IMR-90 (cell line): ENCODE measurements around the gene NPNT. TPM values are rescaled to one million over a fixed set of nuclear protein-coding genes. Genes with fewer than 3 reads are reported as not detected.

Experiments used
- ATAC-seq: fragments of 200-7000 bp; cut with Tn5 transposase; 2 replicates; pipeline ENCODE4 v1.9.1; 2020; ENCODE audit warnings: low read depth, mild to moderate bottlenecking, moderate library complexity
- BruUV-seq: library from RNA; stranded (reverse); fragments of 400-500 nt; replicated peaks from 2 replicates; lab custom pipeline; 2021; lab: Mats Ljungman, UMichigan
- CTCF ChIA-PET: fragments of 300-600 bp; formaldehyde crosslinking; extraction: SDS; loops from one replicate; lab custom pipeline; 2021; ENCODE audit warnings: antibody characterized with exemption; lab: Yijun Ruan, JAX
- POLR2A ChIA-PET: fragments of 300-600 bp; sonication (Branson Sonifier 250); formaldehyde crosslinking; loops from one replicate; lab custom pipeline; 2022; ENCODE audit warnings: antibody characterized with exemption; ENCODE audit not compliant: unreplicated experiment; lab: Charles Lee
- DNase-seq: peaks from one replicate; pipeline ENCODE4 v3.0.0; 2013
- H2AFZ ChIP-seq: replicated peaks from 2 replicates; pipeline ENCODE3; 2013; ENCODE audit warnings: low read length, mild to moderate bottlenecking; ENCODE audit not compliant: poor library complexity
- H2AK5ac ChIP-seq: 2 replicates; pipeline ENCODE4 v1.6.1; 2013; ENCODE audit warnings: low read depth, low read length, inconsistent platforms
- H2AK9ac ChIP-seq: replicated peaks from 2 replicates; pipeline ENCODE3; 2013; ENCODE audit warnings: mild to moderate bottlenecking, low read depth, low read length, moderate library complexity; ENCODE audit not compliant: poor library complexity
- H2BK120ac ChIP-seq: 2 replicates; pipeline ENCODE4 v1.6.1; 2013; ENCODE audit warnings: low read depth, low read length, inconsistent platforms
- H2BK15ac ChIP-seq: 3 replicates; pipeline ENCODE4 v1.6.1; 2013; ENCODE audit warnings: low read depth, low read length, inconsistent platforms
- H2BK20ac ChIP-seq: 2 replicates; pipeline ENCODE4 v1.6.1; 2013; ENCODE audit warnings: low read depth, mild to moderate bottlenecking, inconsistent platforms, low read length, moderate library complexity
- H2BK5ac ChIP-seq: 2 replicates; pipeline ENCODE4 v1.6.1; 2013; ENCODE audit warnings: mild to moderate bottlenecking, low read depth, low read length, inconsistent platforms; ENCODE audit not compliant: poor library complexity, severe bottlenecking
- H3K14ac ChIP-seq: replicated peaks from 2 replicates; pipeline ENCODE4 v1.6.1; 2013; ENCODE audit warnings: low read depth, low read length, inconsistent platforms
- H3K18ac ChIP-seq: 2 replicates; pipeline ENCODE4 v1.6.1; 2013; ENCODE audit warnings: low read depth, low read length, control low read depth
- H3K23ac ChIP-seq: 2 replicates; pipeline ENCODE4 v1.6.1; 2013; ENCODE audit warnings: low read depth, low read length, inconsistent platforms
- H3K27ac ChIP-seq: 2 replicates; pipeline ENCODE4 v1.5.1; 2013; ENCODE audit warnings: mild to moderate bottlenecking, control low read depth, low read length; ENCODE audit not compliant: insufficient read depth
- H3K27me3 ChIP-seq: 2 replicates; pipeline ENCODE4 v1.6.1; 2013; ENCODE audit warnings: low read length; ENCODE audit not compliant: control insufficient read depth, insufficient read depth
- H3K36me3 ChIP-seq: 2 replicates; pipeline ENCODE4 v1.6.1; 2013; ENCODE audit warnings: low read length, mixed read lengths; ENCODE audit not compliant: control insufficient read depth, insufficient read depth
- H3K4ac ChIP-seq: 2 replicates; pipeline ENCODE4 v1.6.1; 2013; ENCODE audit warnings: low read depth, low read length, inconsistent platforms
- H3K4me1 ChIP-seq: 2 replicates; pipeline ENCODE4 v1.6.1; 2013; ENCODE audit warnings: low read length, mixed read lengths; ENCODE audit not compliant: control insufficient read depth, insufficient read depth
- H3K4me2 ChIP-seq: 2 replicates; pipeline ENCODE4 v1.6.1; 2013; ENCODE audit warnings: low read depth, mild to moderate bottlenecking, control low read depth, low read length, moderate library complexity
- H3K4me3 ChIP-seq: 2 replicates; pipeline ENCODE4 v1.5.1; 2013; ENCODE audit warnings: low read depth, mild to moderate bottlenecking, control low read depth, low read length, moderate library complexity; ENCODE audit not compliant: insufficient read depth
- H3K56ac ChIP-seq: 2 replicates; pipeline ENCODE4 v1.6.1; 2013; ENCODE audit warnings: low read length, inconsistent platforms; ENCODE audit not compliant: insufficient read depth; ENCODE audit errors: extremely low read depth
- H3K79me1 ChIP-seq, 2 experiments: 2 replicates each; pipeline ENCODE4 v1.6.1; 2013; ENCODE audit warnings: low read length in 2 of 2, inconsistent platforms in 1 of 2, low read depth in 1 of 2
- H3K9ac ChIP-seq: 2 replicates; pipeline ENCODE4 v1.6.1; 2013; ENCODE audit warnings: low read depth, low read length, control low read depth
- H3K9me1 ChIP-seq: 2 replicates; pipeline ENCODE4 v1.6.1; 2013; ENCODE audit warnings: low read length, inconsistent platforms; ENCODE audit not compliant: insufficient read depth
- H3K9me3 ChIP-seq: 2 replicates; pipeline ENCODE4 v1.6.1; 2013; ENCODE audit warnings: low read length; ENCODE audit not compliant: control insufficient read depth, insufficient read depth
- H4K20me1 ChIP-seq: 2 replicates; pipeline ENCODE4 v1.6.1; 2013; ENCODE audit warnings: low read length, inconsistent platforms; ENCODE audit not compliant: insufficient read depth
- H4K5ac ChIP-seq: 2 replicates; pipeline ENCODE4 v1.6.1; 2013; ENCODE audit warnings: mild to moderate bottlenecking, low read depth, low read length, control low read depth
- H4K8ac ChIP-seq, 2 experiments: 2 replicates each; pipeline ENCODE4 v1.6.1; 2013; ENCODE audit warnings: low read depth in 2 of 2, low read length in 2 of 2, control low read depth in 1 of 2, inconsistent platforms in 1 of 2
- H4K91ac ChIP-seq: 2 replicates; pipeline ENCODE4 v1.6.1; 2013; ENCODE audit warnings: low read depth, low read length, inconsistent platforms; ENCODE audit not compliant: insufficient read depth
- BHLHE40 ChIP-seq: fragments of 150-350 bp; IDR thresholded peaks from 2 replicates; pipeline ENCODE4 v1.6.1; 2016; ENCODE audit warnings: mild to moderate bottlenecking, low read depth, low read length
- CHD1 ChIP-seq: IDR thresholded peaks from 2 replicates; pipeline ENCODE4 v1.6.1; 2012; ENCODE audit warnings: low read depth, low read length, improper control_type of control experiment
- FOS ChIP-seq: fragments of 150-350 bp; IDR thresholded peaks from 2 replicates; pipeline ENCODE4 v1.6.1; 2016; ENCODE audit warnings: low read depth, low read length
- MAFK ChIP-seq: IDR thresholded peaks from 2 replicates; pipeline ENCODE4 v1.6.1; 2012; ENCODE audit warnings: low read depth, low read length, improper control_type of control experiment
- MAZ ChIP-seq: IDR thresholded peaks from 2 replicates; pipeline ENCODE4 v1.6.1; 2012; ENCODE audit warnings: low read depth, mild to moderate bottlenecking, low read length, improper control_type of control experiment, moderate library complexity, borderline replicate concordance
- MXI1 ChIP-seq: IDR thresholded peaks from 2 replicates; pipeline ENCODE4 v1.6.1; 2012; ENCODE audit warnings: low read depth, mild to moderate bottlenecking, low read length, moderate library complexity, borderline replicate concordance
- POLR2A ChIP-seq: IDR thresholded peaks from 2 replicates; pipeline ENCODE4 v1.6.1; 2012; ENCODE audit warnings: mild to moderate bottlenecking, low read depth, low read length
- RFX5 ChIP-seq: IDR thresholded peaks from 2 replicates; pipeline ENCODE4 v1.8.0; 2012; ENCODE audit warnings: low read depth, mild to moderate bottlenecking, low read length, moderate library complexity
- SMC3 ChIP-seq: fragments of 150-350 bp; IDR thresholded peaks from 2 replicates; pipeline ENCODE4 v1.6.1; 2016; ENCODE audit warnings: low read depth, mild to moderate bottlenecking, antibody characterized with exemption, low read length, moderate library complexity
- USF2 ChIP-seq: fragments of 150-350 bp; IDR thresholded peaks from 2 replicates; pipeline ENCODE4 v1.6.1; 2017; ENCODE audit warnings: mild to moderate bottlenecking, antibody characterized with exemption, low read length, low read depth
- WGBS, 2 experiments: methylation state at CpG; one replicate each; pipeline versions ENCODE4 v1.1.5 to v1.1.7; 2013; ENCODE audit warnings: missing lambda C conversion rate in 2 of 2; ENCODE audit not compliant: insufficient read length in 1 of 2; ENCODE audit errors: extremely low coverage in 2 of 2; 5-methylcytosine and 5-hydroxymethylcytosine counted together
- dilution Hi-C: fragments of 300-500 bp; cut with HindIII; formaldehyde crosslinking; loops from one replicate; pipeline ENCODE4 v1.14.3; 2018; ENCODE audit warnings: low sequenced_read_pairs; ENCODE audit not compliant: unreplicated experiment
- in situ Hi-C: fragments of 300-500 bp; cut with MboI; formaldehyde crosslinking; loops from 3 replicates; pipeline ENCODE4 v1.14.3; 2019; ENCODE audit warnings: low sequenced_read_pairs, inconsistent platforms, mixed read lengths
- intact Hi-C: fragments of 100-400 bp; cut with micrococcal nuclease; formaldehyde crosslinking; loops from 2 replicates; pipeline ENCODE4 v1.10.0; 2022
- polyA plus RNA-seq, 3 experiments: library from polyadenylated mRNA; depleted of rRNA; stranded (reverse); fragments of >200 nt; gene quantifications; 2 replicates each; pipeline ENCODE4 v1.2.3, GENCODE V29; 2012; ENCODE audit warnings: low replicate concordance in 1 of 3
- total RNA-seq: library from RNA; depleted of rRNA; stranded (reverse); fragments of >200 nt; gene quantifications from 2 replicates; pipeline ENCODE4 v1.2.3, GENCODE V29; 2012
- TF ChIP-seq, protein P1 (sequence below): fragments of 150-350 bp; IDR thresholded peaks from 2 replicates; pipeline ENCODE4 v1.6.1; 2016; ENCODE audit warnings: low read depth, mild to moderate bottlenecking, low read length, moderate library complexity, borderline replicate concordance
- TF ChIP-seq, protein P2 (sequence below): conservative IDR thresholded peaks from 2 replicates; pipeline ENCODE4 v1.5.1; 2012; ENCODE audit warnings: mild to moderate bottlenecking, low read depth, low read length, improper control_type of control experiment

Gene NPNT
- total and polyA plus RNA-seq, 2 of the 4 experiments (the other 2 are of a cell fraction), result not detected

DNA sequence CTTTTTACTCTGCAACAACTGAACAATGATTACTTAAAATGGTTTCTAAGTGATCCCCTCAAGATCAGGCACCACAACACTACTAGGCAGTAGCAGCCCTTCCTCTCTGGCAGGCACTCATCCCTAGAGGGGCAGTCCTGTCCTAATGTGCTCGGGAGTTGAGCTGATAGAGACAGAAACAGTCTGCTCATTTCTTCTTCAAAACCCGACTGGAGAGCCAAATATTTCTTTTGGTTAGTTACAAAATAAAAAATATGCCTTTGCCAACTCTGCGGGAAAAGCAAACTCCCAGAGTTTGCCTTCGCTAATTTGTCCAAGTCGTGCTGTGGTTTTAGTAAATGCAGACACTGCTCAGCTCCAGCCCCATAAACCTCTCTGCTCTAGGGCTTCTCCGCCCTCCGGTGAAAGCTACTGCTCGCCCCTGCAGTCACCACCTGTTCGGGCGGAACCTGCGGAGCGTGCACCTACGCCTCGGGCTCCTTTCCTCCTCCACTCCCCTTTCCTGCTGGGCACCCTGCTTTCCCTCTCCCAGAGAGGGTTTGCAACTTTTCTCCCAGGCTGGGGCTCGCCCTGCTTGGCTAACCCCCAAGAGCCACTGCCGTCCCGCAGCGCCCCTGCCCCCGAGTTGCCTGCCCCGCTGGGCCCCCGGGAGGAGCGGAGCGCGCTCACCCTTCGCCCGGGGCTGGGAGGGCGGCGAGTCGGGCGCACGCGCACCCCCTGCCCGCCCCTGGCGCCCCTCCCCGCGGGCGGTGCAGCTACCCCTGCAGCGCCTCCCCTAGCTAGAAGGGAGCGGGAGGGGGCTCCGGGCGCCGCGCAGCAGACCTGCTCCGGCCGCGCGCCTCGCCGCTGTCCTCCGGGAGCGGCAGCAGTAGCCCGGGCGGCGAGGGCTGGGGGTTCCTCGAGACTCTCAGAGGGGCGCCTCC is at the start of gene NPNT (continued):
- TF ChIP-seq MXI1 (no peak), BHLHE40 (no peak), POLR2A (no peak)

DNA sequence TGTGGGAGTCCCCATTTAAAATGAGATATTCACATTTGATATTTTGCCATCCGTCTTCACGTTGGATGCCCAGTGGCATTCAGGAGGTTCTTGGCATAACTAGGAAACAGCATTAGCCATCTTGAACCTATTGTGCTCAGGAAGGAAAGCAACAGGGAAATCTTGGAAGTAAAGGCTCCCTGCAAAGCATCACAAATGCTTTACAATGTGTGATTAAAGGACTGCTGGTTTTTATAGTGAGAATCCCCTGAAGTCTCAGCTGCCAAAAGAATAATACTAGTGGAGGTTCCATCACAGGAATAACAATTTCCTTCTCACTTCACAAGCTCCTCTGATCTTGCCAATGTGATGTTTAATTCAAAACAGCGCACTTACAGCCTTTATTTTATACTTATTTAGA is 49.7 kb upstream of the NPNT start:
- H3K56ac ChIP-seq, result no peak overlapping the region
- no peaks in the 10 kb centered on the region for H3K36me3 ChIP-seq
- no peak overlapping the region for H2BK5ac ChIP-seq
- no peaks in the 10 kb centered on the region for H3K9me1 ChIP-seq
- WGBS, 2 experiments, result no CpG with 5 or more reads among the region's 3 CpGs
- no TSS peak for BruUV-seq
- H4K8ac ChIP-seq, result no peak overlapping the region
- intact Hi-C loops, result no loop called here
- ChIA-PET CTCF (no interaction called here), POLR2A (no interaction called here)
- H3K4me2 ChIP-seq, result no peak overlapping the region
- H2BK20ac ChIP-seq, result no peak overlapping the region
- dilution Hi-C loops, result no loop called here
- no peak overlapping the region for H3K18ac ChIP-seq
- H3K9ac ChIP-seq, result no peak overlapping the region
- H4K5ac ChIP-seq, result no peak overlapping the region
- no peak overlapping the region for H2AFZ ChIP-seq
- H2BK15ac ChIP-seq, result no peak overlapping the region
- H2AK5ac ChIP-seq, result no peak overlapping the region
- no peak overlapping the region for H3K4ac ChIP-seq
- no peaks in the 10 kb centered on the region for H3K4me1 ChIP-seq
- H3K27ac ChIP-seq, result no peak overlapping the region
- in situ Hi-C loops, result no loop called here
- H3K9me3 ChIP-seq, result no peaks in the 10 kb centered on the region
- TF ChIP-seq POLR2A, result no peak
- no peak for TF ChIP-seq CHD1
- TF ChIP-seq, protein P1, sequence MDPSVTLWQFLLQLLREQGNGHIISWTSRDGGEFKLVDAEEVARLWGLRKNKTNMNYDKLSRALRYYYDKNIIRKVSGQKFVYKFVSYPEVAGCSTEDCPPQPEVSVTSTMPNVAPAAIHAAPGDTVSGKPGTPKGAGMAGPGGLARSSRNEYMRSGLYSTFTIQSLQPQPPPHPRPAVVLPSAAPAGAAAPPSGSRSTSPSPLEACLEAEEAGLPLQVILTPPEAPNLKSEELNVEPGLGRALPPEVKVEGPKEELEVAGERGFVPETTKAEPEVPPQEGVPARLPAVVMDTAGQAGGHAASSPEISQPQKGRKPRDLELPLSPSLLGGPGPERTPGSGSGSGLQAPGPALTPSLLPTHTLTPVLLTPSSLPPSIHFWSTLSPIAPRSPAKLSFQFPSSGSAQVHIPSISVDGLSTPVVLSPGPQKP, result no peak
- TF ChIP-seq MXI1, result no peak
- TF ChIP-seq FOS, result no peak
- no peak for TF ChIP-seq MAFK
- TF ChIP-seq SMC3, result no peak
- TF ChIP-seq RFX5, result no peak
- TF ChIP-seq MAZ, result no peak
- no peak for TF ChIP-seq BHLHE40
- TF ChIP-seq, protein P2, sequence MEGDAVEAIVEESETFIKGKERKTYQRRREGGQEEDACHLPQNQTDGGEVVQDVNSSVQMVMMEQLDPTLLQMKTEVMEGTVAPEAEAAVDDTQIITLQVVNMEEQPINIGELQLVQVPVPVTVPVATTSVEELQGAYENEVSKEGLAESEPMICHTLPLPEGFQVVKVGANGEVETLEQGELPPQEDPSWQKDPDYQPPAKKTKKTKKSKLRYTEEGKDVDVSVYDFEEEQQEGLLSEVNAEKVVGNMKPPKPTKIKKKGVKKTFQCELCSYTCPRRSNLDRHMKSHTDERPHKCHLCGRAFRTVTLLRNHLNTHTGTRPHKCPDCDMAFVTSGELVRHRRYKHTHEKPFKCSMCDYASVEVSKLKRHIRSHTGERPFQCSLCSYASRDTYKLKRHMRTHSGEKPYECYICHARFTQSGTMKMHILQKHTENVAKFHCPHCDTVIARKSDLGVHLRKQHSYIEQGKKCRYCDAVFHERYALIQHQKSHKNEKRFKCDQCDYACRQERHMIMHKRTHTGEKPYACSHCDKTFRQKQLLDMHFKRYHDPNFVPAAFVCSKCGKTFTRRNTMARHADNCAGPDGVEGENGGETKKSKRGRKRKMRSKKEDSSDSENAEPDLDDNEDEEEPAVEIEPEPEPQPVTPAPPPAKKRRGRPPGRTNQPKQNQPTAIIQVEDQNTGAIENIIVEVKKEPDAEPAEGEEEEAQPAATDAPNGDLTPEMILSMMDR, result no peak
- no peak for TF ChIP-seq USF2
- DNase-seq (no peak), ATAC-seq (no peak)
- H4K91ac ChIP-seq, result no peak overlapping the region
- no peaks in the 10 kb centered on the region for H3K27me3 ChIP-seq
- no peaks in the 10 kb centered on the region for H3K79me1 ChIP-seq
- no peaks in the 10 kb centered on the region for H4K20me1 ChIP-seq
- no peak overlapping the region for H3K4me3 ChIP-seq
- H2BK120ac ChIP-seq, result no peak overlapping the region
- no peak overlapping the region for H2AK9ac ChIP-seq
- H3K23ac ChIP-seq, result no peak overlapping the region
- H3K14ac ChIP-seq, result no peak overlapping the region
